Liver (tissue), 9 donors: ENCODE measurements around the gene SLC25A39. TPM values are rescaled to one million over a fixed set of nuclear protein-coding genes. Genes with fewer than 3 reads are reported as not detected.

ENCODE experiments used
- DNase-seq: peaks from one replicate; pipeline ENCODE4 v3.0.0-alpha.2; 2017; ENCODE audit warnings: low spot score
- H3K27ac ChIP-seq, 2 donors: one replicate each; pipeline ENCODE4 v1.7.0; 2013; ENCODE audit warnings: inconsistent platforms in 2 of 2, low read length in 2 of 2, control low read depth in 1 of 2, low read depth in 1 of 2, mild to moderate bottlenecking in 1 of 2
- H3K27me3 ChIP-seq, 4 donors: one replicate each; pipeline versions ENCODE4 v1.6.1 to v1.7.0; 2013; ENCODE audit warnings: low read length in 3 of 4, inconsistent platforms in 1 of 4, mild to moderate bottlenecking in 1 of 4, moderate library complexity in 1 of 4; ENCODE audit not compliant: control insufficient read depth in 4 of 4, insufficient read depth in 4 of 4
- H3K36me3 ChIP-seq, 4 donors: one replicate each; pipeline versions ENCODE4 v1.6.1 to v1.7.0; 2013; ENCODE audit warnings: low read length in 3 of 4, mild to moderate bottlenecking in 3 of 4, low read depth in 1 of 4, moderate library complexity in 1 of 4; ENCODE audit not compliant: control insufficient read depth in 4 of 4, insufficient read depth in 3 of 4
- H3K4me1 ChIP-seq, 4 donors: one replicate each; pipeline versions ENCODE4 v1.6.1 to v1.7.0; 2013; ENCODE audit warnings: low read length in 3 of 4, mild to moderate bottlenecking in 3 of 4, moderate library complexity in 1 of 4; ENCODE audit not compliant: control insufficient read depth in 4 of 4, insufficient read depth in 4 of 4
- H3K4me3 ChIP-seq, 3 donors: one replicate each; pipeline versions ENCODE4 v1.6.1 to v1.7.0; 2013; ENCODE audit warnings: low read length in 3 of 3, control low read depth in 1 of 3, low read depth in 1 of 3, mild to moderate bottlenecking in 1 of 3
- H3K9ac ChIP-seq, 2 donors: one replicate each; pipeline ENCODE4 v1.7.0; 2013; ENCODE audit warnings: low read length in 2 of 2, mild to moderate bottlenecking in 2 of 2, moderate library complexity in 2 of 2, control low read depth in 1 of 2, low read depth in 1 of 2
- H3K9me3 ChIP-seq, 4 donors: one replicate each; pipeline versions ENCODE4 v1.6.1 to v1.7.0; 2013; ENCODE audit warnings: low read length in 3 of 4; ENCODE audit not compliant: control insufficient read depth in 4 of 4
- ATF3 ChIP-seq: IDR thresholded peaks from 2 replicates; pipeline ENCODE4 v1.6.1; 2016; ENCODE audit warnings: antibody characterized with exemption
- EGR1 ChIP-seq, 2 donors: IDR thresholded peaks; 2 replicates each; pipeline ENCODE4 v1.6.1; 2016 to 2018; ENCODE audit warnings: antibody characterized with exemption in 2 of 2, low read depth in 2 of 2
- FOXA1 ChIP-seq: IDR thresholded peaks from 2 replicates; pipeline ENCODE4 v1.6.1; 2016; ENCODE audit warnings: antibody characterized with exemption
- GABPA ChIP-seq, 2 donors: IDR thresholded peaks in 1 of 2; conservative IDR thresholded peaks in 1 of 2; 2 replicates each; pipeline ENCODE4 v1.6.1; 2016; ENCODE audit warnings: antibody characterized with exemption in 2 of 2, mild to moderate bottlenecking in 1 of 2, moderate library complexity in 1 of 2
- HNF4A ChIP-seq, 2 donors: conservative IDR thresholded peaks; 2 replicates each; pipeline ENCODE4 v1.6.1; 2016; ENCODE audit warnings: antibody characterized with exemption in 2 of 2, mild to moderate bottlenecking in 2 of 2
- HNF4G ChIP-seq: IDR thresholded peaks from 2 replicates; pipeline ENCODE4 v1.6.1; 2016; ENCODE audit warnings: antibody characterized with exemption
- JUND ChIP-seq, 2 donors: IDR thresholded peaks; 2 replicates each; pipeline ENCODE4 v1.6.1; 2016; ENCODE audit warnings: antibody characterized with exemption in 2 of 2
- MAX ChIP-seq: IDR thresholded peaks from 2 replicates; pipeline ENCODE4 v1.6.1; 2016; ENCODE audit warnings: antibody characterized with exemption
- NR2F2 ChIP-seq: IDR thresholded peaks from 2 replicates; pipeline ENCODE4 v1.6.1; 2016; ENCODE audit warnings: antibody characterized with exemption
- RAD21 ChIP-seq, 2 donors: IDR thresholded peaks; 2 replicates each; pipeline ENCODE4 v1.6.1; 2016; ENCODE audit warnings: antibody characterized with exemption in 2 of 2, mild to moderate bottlenecking in 2 of 2
- SP1 ChIP-seq: IDR thresholded peaks from 2 replicates; pipeline ENCODE4 v1.6.1; 2018; ENCODE audit warnings: antibody characterized with exemption, mild to moderate bottlenecking
- TAF1 ChIP-seq: conservative IDR thresholded peaks from 2 replicates; pipeline ENCODE4 v1.6.1; 2016; ENCODE audit warnings: antibody characterized with exemption, mild to moderate bottlenecking
- YY1 ChIP-seq: IDR thresholded peaks from 2 replicates; pipeline ENCODE4 v1.6.1; 2016; ENCODE audit warnings: antibody characterized with exemption, mild to moderate bottlenecking
- WGBS: extraction: QIAGEN DNeasy Blood & Tissue Kit; methylation state at CpG from one replicate; pipeline ENCODE4 v1.1.7; 2013; 5-methylcytosine and 5-hydroxymethylcytosine counted together
- polyA plus RNA-seq, 2 donors: library from polyadenylated mRNA; stranded (reverse) in 1 of 2; unstranded in 1 of 2; fragments of 200-250 nt in 1 of 2; fragments of >200 nt in 1 of 2; fragmentation: Nextera tagmentation in 1 of 2; extraction: Ambion mirVana in 1 of 2; gene quantifications; one replicate each; pipeline versions ENCODE4 v1.2.1 to v1.2.3, GENCODE V29; 2013 to 2015
- total RNA-seq, 2 donors: library from RNA; depleted of rRNA; stranded (reverse); fragments of >200 nt; gene quantifications; one replicate each; pipeline ENCODE4 v1.2.3, GENCODE V29; 2014
- TF ChIP-seq, protein P1 (sequence below): IDR thresholded peaks from 2 replicates; pipeline ENCODE4 v1.6.1; 2016; ENCODE audit warnings: antibody characterized with exemption
- TF ChIP-seq, protein P2 (sequence below): IDR thresholded peaks from 2 replicates; pipeline ENCODE4 v1.6.1; 2016; ENCODE audit warnings: antibody characterized with exemption, mild to moderate bottlenecking
- donor health status: healthy.
- donor health status: healthy.
- donor health status: healthy.
- donor health status: healthy.
- donor health status: healthy.

SLC25A39 gene
- total and polyA plus RNA-seq, 4 donors: 62.0 to 395 (median 83.8) TPM

- no peak overlapping the region for H3K9ac ChIP-seq
- no peak for TF ChIP-seq GABPA (IDR thresholded peaks at IDR 0.05 in 1 of 2, conservative IDR thresholded peaks at IDR 0.05 in 1 of 2)
- no peak for TF ChIP-seq YY1
- TF ChIP-seq EGR1 (IDR thresholded peaks at IDR 0.05; ENCODE audit: low read depth in 2 of 2): no peak
- no peak for TF ChIP-seq MAX
- TF ChIP-seq, protein P1, sequence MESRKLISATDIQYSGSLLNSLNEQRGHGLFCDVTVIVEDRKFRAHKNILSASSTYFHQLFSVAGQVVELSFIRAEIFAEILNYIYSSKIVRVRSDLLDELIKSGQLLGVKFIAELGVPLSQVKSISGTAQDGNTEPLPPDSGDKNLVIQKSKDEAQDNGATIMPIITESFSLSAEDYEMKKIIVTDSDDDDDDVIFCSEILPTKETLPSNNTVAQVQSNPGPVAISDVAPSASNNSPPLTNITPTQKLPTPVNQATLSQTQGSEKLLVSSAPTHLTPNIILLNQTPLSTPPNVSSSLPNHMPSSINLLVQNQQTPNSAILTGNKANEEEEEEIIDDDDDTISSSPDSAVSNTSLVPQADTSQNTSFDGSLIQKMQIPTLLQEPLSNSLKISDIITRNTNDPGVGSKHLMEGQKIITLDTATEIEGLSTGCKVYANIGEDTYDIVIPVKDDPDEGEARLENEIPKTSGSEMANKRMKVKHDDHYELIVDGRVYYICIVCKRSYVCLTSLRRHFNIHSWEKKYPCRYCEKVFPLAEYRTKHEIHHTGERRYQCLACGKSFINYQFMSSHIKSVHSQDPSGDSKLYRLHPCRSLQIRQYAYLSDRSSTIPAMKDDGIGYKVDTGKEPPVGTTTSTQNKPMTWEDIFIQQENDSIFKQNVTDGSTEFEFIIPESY: no peak
- no peak for TF ChIP-seq HNF4G
- no peak for TF ChIP-seq TAF1
- TF ChIP-seq, protein P2, sequence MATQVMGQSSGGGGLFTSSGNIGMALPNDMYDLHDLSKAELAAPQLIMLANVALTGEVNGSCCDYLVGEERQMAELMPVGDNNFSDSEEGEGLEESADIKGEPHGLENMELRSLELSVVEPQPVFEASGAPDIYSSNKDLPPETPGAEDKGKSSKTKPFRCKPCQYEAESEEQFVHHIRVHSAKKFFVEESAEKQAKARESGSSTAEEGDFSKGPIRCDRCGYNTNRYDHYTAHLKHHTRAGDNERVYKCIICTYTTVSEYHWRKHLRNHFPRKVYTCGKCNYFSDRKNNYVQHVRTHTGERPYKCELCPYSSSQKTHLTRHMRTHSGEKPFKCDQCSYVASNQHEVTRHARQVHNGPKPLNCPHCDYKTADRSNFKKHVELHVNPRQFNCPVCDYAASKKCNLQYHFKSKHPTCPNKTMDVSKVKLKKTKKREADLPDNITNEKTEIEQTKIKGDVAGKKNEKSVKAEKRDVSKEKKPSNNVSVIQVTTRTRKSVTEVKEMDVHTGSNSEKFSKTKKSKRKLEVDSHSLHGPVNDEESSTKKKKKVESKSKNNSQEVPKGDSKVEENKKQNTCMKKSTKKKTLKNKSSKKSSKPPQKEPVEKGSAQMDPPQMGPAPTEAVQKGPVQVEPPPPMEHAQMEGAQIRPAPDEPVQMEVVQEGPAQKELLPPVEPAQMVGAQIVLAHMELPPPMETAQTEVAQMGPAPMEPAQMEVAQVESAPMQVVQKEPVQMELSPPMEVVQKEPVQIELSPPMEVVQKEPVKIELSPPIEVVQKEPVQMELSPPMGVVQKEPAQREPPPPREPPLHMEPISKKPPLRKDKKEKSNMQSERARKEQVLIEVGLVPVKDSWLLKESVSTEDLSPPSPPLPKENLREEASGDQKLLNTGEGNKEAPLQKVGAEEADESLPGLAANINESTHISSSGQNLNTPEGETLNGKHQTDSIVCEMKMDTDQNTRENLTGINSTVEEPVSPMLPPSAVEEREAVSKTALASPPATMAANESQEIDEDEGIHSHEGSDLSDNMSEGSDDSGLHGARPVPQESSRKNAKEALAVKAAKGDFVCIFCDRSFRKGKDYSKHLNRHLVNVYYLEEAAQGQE: no peak
- TF ChIP-seq SP1: no peak
- no peak for TF ChIP-seq ATF3
- no peak for TF ChIP-seq HNF4A (conservative IDR thresholded peaks at IDR 0.05)
- TF ChIP-seq JUND (IDR thresholded peaks at IDR 0.05): no peak
- TF ChIP-seq RAD21 (IDR thresholded peaks at IDR 0.05): no peak
- TF ChIP-seq FOXA1: no peak
- TF ChIP-seq NR2F2: no peak
- H3K4me1 ChIP-seq: peaks cover 0 to 6% (median 2%) of the 10 kb centered on the region in 4 donors
- peaks cover 2 to 18% (median 10%) of the 10 kb centered on the region in 4 donors for H3K36me3 ChIP-seq
- peaks cover 0 to 6% (median 3%) of the 10 kb centered on the region in 4 donors for H3K27me3 ChIP-seq
- no peak for DNase-seq
- no peak overlapping the region for H3K27ac ChIP-seq
- no peak overlapping the region for H3K4me3 ChIP-seq
- 10% methylated on average over 38 of the region's 38 CpGs for WGBS
- H3K9me3 ChIP-seq: no peaks in the 10 kb centered on the region
Observed at GRCh38 chr17:44315760-44316731, 8.6 kb downstream of the SLC25A39 start.
